Cardiac septum (tissue), 1 donor: Measurements from ENCODE around the gene OXNAD1. TPM values are rescaled to one million over a fixed set of nuclear protein-coding genes. Genes with fewer than 3 reads are reported as not detected.

Experiments used
- DNase-seq: peaks from one replicate; pipeline ENCODE4 v3.0.0-alpha.2; 2020; ENCODE audit warnings: low spot score
- intact Hi-C: fragments of 100-400 bp; cut with DNase I; formaldehyde crosslinking; loops from one replicate; pipeline ENCODE4 v1.14.0; 2022
- total RNA-seq: library from RNA; stranded (reverse); fragmentation: NEBNext Ultra II Directional; extraction: Animal tissue kit (Norgen Biotek cat#: 25700); gene quantifications from one replicate; pipeline ENCODE4 v1.2.1, GENCODE V29; 2021
- donor health status: DM: no; HTN: no; CAD: no.

The OXNAD1 gene
- total RNA-seq, 1 donor from 2014 or later = 15.1 TPM

DNA sequence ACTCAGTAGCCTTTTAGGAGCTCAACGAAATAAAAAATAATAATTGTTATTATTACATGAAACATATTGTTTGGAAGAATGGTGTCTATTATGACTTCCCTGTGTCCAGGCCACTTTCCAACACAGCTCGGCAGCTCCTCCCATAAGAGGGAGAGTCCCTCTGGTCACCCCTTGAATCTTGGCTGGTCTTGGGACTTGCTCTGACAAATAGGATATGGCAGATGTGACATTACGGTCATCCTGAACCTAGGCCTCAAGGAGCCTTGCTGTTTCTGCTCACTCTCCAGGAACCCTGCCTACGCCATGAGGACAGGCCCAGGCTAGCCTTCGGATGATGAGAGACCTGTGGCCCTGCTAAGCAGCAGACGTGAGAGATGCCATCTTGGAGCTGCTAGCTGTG, 71.8 kb downstream of the OXNAD1 start:
- DNase-seq = no peak
- intact Hi-C loops = no loop called here

DNA sequence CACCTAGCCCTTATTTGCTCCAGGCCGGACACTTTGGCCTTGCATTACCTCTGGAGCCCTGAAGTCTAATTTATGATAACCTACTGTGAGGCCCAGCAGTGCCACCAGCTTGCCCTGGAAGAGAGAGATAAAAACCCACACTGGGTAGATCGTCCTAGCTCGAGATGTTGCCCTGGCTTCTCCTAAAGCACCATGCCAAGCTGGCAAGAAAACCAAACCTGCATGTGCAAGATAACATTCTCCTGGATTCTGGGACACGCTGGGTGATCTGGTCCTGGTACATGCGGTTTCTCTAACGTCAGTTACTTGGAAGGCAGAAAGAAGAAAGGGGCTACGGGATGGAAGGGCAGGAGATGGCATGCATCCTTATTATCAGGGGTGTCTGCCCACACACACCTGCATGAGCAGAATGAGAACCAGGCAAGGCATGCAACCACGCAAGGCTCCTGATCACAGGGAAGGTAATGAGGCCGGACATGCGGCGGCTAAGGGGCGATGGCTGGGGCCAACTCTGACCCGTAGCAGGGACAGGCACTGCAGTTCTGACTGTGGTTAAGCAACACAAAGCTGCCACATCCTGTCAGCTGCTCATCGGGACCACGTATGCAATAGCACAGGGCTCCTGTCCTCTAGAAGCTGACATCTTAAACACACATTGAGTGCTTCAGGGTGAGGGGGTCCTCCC, 73.0 kb downstream of the OXNAD1 start:
- DNase-seq = no peak
- intact Hi-C loops = no loop called here

DNA sequence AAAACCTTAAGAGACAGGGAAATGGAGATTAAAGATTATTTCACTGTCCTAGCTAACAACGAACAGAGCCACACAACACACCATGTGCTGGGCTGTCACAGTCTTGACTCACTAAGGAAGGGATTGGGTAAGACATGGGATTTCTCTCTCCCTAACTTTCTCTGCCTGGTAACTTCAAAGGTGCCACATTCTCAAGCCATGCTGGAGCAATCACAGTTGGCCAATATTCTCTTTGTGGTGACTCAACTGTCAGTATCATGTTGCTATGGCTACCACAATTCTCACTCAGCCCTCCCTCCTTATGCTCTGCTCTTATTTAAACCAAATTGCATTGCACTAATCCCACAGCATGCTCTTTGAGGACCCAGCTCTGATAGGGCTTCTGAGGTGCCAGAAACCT, 74.0 kb downstream of the OXNAD1 start:
- DNase-seq = no peak
- intact Hi-C loops = no loop called here

DNA sequence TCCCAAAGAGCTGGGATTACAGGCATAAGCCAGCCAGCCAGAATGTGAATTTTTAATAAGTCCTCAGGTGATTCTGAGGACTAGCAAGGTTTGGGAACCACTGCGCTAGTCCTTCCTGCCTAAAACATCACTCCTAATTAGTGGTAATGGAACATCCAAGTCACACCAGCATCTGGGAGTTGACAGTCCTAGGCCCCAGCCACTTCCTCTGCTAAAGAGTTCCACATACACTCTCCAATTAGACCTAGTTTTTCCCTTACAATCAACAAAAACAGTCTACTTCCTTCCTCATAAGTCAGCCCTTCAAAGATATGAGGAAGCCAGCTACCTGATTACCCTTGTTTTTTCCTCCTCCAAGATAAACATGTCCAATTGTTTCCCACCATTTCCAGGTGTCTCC, 78.1 kb downstream of the OXNAD1 start:
- intact Hi-C loops = no loop called here
- no peak for DNase-seq

DNA sequence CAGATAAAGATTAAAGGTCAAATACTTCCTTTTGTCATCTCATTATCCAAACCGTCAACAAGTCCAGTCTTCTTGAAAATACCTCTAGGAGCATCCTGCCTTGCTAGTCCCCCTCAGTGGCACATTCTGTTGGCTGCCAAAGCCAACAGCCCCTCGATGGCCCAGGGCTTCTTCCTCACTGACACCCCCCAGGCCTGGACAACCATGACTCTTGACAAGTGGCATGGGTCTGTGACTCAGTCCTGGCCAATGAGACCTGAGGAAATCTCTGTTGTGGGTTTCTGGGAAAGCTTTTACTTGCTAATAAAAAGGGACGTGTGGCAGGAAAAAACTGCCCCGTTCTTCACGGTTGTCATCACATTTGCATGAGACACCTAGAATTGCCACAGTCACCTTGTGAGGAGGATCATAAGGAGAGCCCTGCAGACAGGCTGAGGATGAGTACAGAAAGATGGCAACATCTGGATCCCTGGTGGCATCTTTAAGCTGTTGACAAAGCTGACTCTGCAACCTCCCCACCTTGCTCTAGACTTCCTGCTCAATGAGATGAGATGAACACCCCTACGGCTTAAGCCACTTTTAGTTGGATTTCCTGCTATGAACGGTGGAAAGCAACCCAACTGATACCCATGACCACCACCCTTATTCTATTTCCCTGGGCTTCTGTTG, 81.5 kb downstream of the OXNAD1 start:
- no peak for DNase-seq
- intact Hi-C loops = no loop called here

DNA sequence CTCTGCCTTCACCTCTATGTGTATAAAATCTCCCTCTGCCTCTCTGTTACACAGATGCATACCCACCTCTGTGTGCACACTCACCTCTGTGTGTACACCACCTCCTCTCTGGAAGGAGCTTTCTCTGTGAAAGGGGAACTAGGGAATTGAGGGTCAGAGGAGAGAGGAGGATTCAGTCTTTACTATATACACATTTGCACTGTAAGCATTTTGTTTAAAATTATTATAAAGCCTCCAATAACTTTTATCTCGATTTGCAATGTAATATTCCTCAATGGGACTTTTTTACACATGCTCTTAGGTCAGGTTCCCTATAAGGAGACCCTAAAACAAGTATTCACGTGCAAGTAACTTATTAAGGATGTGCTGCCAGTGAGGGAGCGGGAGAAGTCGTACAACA, 82.5 kb downstream of the OXNAD1 start:
- no peak for DNase-seq
- intact Hi-C loops = no loop called here

DNA sequence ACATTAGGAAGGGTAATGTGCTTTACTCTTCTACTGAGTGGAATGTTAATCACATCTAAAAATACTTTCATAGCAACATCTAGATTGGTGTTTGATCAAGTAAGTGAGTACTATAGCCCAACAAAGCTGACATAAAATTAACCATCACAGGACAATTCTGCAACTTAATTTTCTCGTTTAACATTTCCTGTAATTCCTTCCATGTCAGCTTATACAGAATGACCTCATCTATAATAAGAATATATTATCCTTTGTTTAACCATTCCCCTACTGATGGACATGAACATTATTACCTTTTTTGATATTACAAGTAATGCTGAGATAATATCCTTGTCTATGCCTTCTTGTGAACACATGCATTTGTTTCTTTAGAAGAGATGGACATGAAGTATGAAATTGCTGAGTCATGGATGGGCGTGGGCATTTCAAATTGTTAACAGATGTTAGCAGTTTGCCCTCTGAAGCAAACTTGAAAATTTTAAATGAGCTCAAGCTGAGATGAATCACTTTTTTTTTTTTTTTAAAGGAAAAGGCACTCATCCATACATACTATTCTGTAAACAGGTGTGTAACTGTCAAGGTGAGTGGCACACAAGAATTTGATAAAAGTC, 85.1 kb downstream of the OXNAD1 start:
- intact Hi-C loops = no loop called here
- no peak for DNase-seq

DNA sequence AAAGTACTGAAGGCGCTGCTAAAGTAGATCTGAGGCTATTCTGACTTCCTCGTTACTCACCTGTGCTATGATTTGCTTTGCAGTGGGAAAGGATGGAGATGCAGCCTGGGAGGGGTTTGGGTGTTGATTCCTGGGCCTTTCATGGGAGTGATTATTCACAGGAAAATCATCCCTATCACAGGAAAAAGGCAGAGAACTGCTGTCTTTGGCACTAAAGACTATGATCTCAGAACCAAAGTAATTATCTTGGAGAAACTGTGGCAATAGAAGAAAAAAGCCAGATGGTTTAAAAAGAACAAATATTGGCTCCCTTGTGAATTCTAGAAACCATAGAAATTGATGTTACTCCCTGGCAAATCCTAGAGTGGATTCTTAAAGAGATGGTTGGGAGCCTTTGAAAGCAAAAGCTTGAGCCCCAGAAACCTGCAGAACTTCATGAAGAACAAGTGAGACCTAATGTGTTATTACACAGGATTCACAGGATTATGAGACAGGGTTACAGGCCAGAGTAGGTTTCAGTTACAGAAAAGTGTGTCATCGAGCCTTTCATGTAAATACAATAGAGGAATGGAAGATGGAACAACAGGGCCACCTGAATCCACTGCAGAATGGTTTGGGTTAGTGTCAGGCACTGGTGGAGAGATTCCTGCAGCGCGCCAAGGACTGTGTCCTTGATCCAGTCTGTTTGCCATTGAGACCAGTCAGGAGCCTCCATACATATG, 85.7 kb downstream of the OXNAD1 start:
- DNase-seq = no peak
- intact Hi-C loops = no loop called here

DNA sequence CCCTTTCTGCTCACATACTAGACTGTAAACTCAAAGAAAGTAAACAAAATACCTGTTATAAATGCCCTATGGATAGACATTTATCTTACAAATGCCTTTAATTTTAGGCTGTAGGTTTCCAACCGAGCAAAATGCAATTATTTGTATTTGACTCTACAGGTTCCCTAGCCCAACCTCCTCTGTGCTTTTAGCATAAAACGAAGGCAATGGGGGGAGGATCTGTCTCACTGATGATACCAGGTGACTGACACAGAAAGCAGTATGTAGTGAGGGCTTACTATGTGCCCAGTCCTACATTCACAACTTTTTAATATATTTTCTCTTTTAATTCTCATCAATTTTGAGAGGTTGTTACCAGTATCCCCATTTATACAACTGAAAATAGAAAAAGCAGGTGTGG, 87.4 kb downstream of the OXNAD1 start:
- no peak for DNase-seq
- intact Hi-C loops = no loop called here

DNA sequence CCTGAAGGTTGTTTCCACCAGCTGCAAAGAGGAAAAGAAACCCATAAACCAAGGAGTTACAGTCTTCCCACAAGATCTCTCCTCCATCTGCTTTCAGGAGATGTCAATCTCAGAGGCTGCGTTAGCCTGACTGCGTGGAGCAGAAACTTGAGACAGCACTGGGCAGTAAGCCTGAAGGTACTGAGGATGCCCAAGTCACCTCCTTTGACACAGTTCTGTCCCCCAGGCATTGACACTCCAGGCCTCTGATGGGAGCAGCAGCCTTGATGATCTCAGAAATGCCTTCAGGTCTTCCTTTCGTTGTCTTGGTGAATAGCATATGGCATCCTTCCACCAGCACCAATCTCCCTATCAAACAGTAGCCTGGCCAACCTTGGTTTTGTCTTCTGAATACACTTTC, 89.3 kb downstream of the OXNAD1 start:
- intact Hi-C loops = no loop called here
- DNase-seq = no peak

Other genes starting within 250 kb of the OXNAD1 start
- 1.3 TPM for gene GALNT15, start 90.5 kb upstream of the OXNAD1 start, total RNA-seq
- 23.1 TPM for gene DPH3, start 269 bp upstream of the OXNAD1 start, total RNA-seq
- 26.5 TPM for gene RFTN1, start 248.5 kb downstream of the OXNAD1 start, total RNA-seq